AG04450 (cell line): ENCODE measurements around the gene CPN1. TPM values are rescaled to one million over a fixed set of nuclear protein-coding genes. Genes with fewer than 3 reads are reported as not detected.
"Not testable (repeated sequence)": the region's sequence is repeated elsewhere in the genome, so short reads cannot be mapped to it uniquely, and the experiment has no call there.

ENCODE experiments used
- CTCF ChIA-PET: fragments of 300-600, 350-600 bp; formaldehyde crosslinking; extraction: SDS; loops from one replicate; lab custom pipeline; 2022; ENCODE audit warnings: antibody characterized with exemption, inconsistent platforms; lab: Charles Lee
- POLR2A ChIA-PET: fragments of 350-600 bp; formaldehyde crosslinking; extraction: SDS; loops from one replicate; lab custom pipeline; 2021; ENCODE audit warnings: antibody characterized with exemption, inconsistent platforms; lab: Yijun Ruan, JAX
- DNase-seq: peaks from one replicate; pipeline ENCODE4 v3.0.0-alpha.2; 2011; ENCODE audit warnings: low read depth, low spot score
- H3K27ac ChIP-seq: one replicate; pipeline ENCODE4 v1.5.1; 2012; ENCODE audit warnings: low read depth, low read length, control low read depth
- H3K27me3 ChIP-seq: one replicate; pipeline ENCODE4 v1.6.0; 2012; ENCODE audit warnings: low read length; ENCODE audit not compliant: control insufficient read depth, insufficient read depth
- H3K4me3 ChIP-seq: 2 replicates; pipeline ENCODE4 v1.5.1; 2011; ENCODE audit warnings: mild to moderate bottlenecking, low read depth, low read length, control low read depth
- H3K9me3 ChIP-seq: 2 replicates; pipeline ENCODE4 v1.5.1; 2012; ENCODE audit warnings: low read length; ENCODE audit not compliant: control insufficient read depth, insufficient read depth
- CTCF ChIP-seq: IDR thresholded peaks from 2 replicates; pipeline ENCODE4 v1.5.1; 2011; ENCODE audit warnings: low read depth, low read length, control low read depth, inconsistent platforms
- polyA plus RNA-seq: library from polyadenylated mRNA; depleted of rRNA; stranded (reverse); fragments of >200 nt; gene quantifications from 2 replicates; pipeline ENCODE4 v1.2.3, GENCODE V29; 2011

CPN1 gene
- polyA plus RNA-seq, 1 experiment: not detected

DNA sequence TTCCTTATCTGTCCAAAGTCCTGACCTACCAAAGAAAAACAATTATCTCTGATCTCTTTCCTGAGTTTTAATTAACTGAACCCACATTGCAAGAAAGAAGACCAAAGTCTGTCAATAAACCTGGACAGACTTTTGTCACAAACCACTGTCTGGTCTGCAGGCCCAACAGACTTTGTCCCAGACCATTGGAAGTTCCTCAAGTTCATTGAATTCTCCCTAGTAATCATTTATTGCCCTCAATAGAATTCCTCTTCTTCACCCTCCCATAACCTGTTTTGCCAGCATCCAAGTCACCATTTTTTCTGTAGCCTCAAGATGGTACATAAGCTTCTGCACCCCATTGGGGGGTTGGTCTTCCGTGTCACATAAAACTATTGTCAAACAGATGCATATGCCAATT is 68.0 kb downstream of the CPN1 start:
- no peak overlapping the region for H3K27ac ChIP-seq
- H3K4me3 ChIP-seq: no peak overlapping the region
- CTCF ChIA-PET: no interaction called here
- POLR2A ChIA-PET: no interaction called here
- DNase-seq: no peak
- H3K9me3 ChIP-seq: no peaks in the 10 kb centered on the region; the same call in 1 of the 2 replicates
- no peaks in the 10 kb centered on the region for H3K27me3 ChIP-seq
- TF ChIP-seq CTCF: no peak

DNA sequence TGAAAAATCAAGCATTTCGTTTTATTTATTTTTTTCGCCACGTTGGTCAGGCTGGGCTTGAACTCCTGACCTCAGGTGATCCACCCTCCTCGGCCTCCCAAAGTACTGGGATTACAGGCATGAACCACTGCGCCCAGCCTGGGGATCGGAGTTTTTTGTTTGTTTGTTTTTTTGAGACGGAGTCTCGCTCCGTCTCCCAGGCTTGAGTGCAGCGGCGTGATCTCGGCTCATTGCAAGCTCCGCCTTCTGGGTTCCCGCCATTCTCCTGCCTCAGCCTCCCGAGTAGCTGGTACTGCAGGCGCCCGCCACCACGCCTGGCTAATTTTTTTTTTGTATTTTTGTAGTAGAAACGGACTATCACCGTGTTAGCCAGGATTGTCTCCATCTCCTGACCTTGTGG is 69.8 kb downstream of the CPN1 start:
- CTCF ChIA-PET: interaction anchor here (5.2 kb wide), 1 partner anchor 166 kb away, joined by 37 read pairs; no protein-coding TSS in a partner anchor
- H3K27me3 ChIP-seq, H3K27ac ChIP-seq, H3K4me3 ChIP-seq, POLR2A ChIA-PET, H3K9me3 ChIP-seq, DNase-seq: not testable (repeated sequence)

GRCh38 chr10:100009793-100010676 is 71.6 kb downstream of the CPN1 start, which contains the start of gene DNMBP:
Gene DNMBP, minus strand, starts transcription at chr10:100009947. Its CDS starts 37,823 bp downstream, at chr10:99972124.
- ChIA-PET POLR2A (interaction anchor here (1.5 to 1.8 kb wide), 3 partner anchors 33 to 104 kb away, joined by 3 to 6 read pairs (median 5); no protein-coding TSS in a partner anchor), CTCF (interaction anchor here (0.5 to 5.2 kb wide), 25 partner anchors 12 to 526 kb away, joined by 3 to 37 read pairs (median 4); partner anchors contain the start of gene HIF1AN)
- H3K27me3 ChIP-seq: no peaks in the 10 kb centered on the region
- no peak for DNase-seq
- TF ChIP-seq CTCF: no peak; the same call in 1 of the 2 replicates
- H3K27ac ChIP-seq: peak within 1 kb of the TSS; percentile 62
- no peaks in the 10 kb centered on the region; the same call in 1 of the 2 replicates for H3K9me3 ChIP-seq
- peak within 1 kb of the TSS; percentile 94 for H3K4me3 ChIP-seq

GRCh38 chr10:100009283-100009792 is 72.3 kb downstream of the CPN1 start:
- DNase-seq: no peak
- TF ChIP-seq CTCF: peak; percentile 51
- ChIA-PET POLR2A (interaction anchor here (1.5 to 2.4 kb wide), 4 partner anchors 32 to 103 kb away, joined by 3 to 11 read pairs (median 6); no protein-coding TSS in a partner anchor), CTCF (interaction anchor here (0.5 to 5.2 kb wide), 23 partner anchors 12 to 231 kb away, joined by 3 to 37 read pairs (median 4); no protein-coding TSS in a partner anchor)
- H3K4me3 ChIP-seq: peak overlapping the region; percentile 94
- peak overlapping the region; percentile 48 for H3K27ac ChIP-seq
- no peaks in the 10 kb centered on the region; the same call in 1 of the 2 replicates for H3K9me3 ChIP-seq
- no peaks in the 10 kb centered on the region for H3K27me3 ChIP-seq

DNA sequence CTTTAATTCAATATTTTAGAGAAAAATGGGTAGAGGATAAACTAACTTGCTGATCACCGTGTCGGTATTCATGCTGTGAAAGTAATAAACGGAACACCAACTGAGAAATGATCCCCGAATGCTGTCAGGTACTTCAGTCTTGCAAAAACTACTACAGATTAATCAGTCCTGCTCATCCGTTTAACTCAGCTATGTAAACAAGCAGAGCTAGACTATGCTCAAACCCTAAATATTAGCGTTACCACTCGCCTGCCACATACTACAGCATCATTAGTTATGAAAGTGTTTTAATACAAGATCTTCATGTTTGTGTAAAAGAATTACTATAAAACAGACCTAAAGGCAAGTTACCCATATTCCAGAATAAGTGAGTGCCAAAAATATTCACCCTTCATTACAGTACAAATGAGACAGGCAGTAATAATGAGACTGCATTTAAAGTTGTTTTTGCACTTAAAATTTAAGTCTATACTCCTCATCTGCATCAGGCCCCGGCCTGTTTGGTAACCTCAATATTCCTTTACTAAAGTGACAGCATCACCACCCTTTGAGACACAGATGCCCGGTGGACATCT is 72.9 kb downstream of the CPN1 start:
- ChIA-PET POLR2A (interaction anchor here (0.6 to 2.4 kb wide), 5 partner anchors 25 to 103 kb away, joined by 3 to 11 read pairs (median 4); no protein-coding TSS in a partner anchor), CTCF (interaction anchor here (1.0 to 5.2 kb wide), 23 partner anchors 10 to 163 kb away, joined by 3 to 37 read pairs (median 4); no protein-coding TSS in a partner anchor)
- Histone ChIP-seq H3K27me3 (no peaks in the 10 kb centered on the region), H3K9me3 (no peaks in the 10 kb centered on the region; the same call in 1 of the 2 replicates), H3K27ac (peak overlapping the region; percentile 48), H3K4me3 (peak overlapping the region; percentile 94)
- DNase-seq: no peak
- TF ChIP-seq CTCF: no peak
